ENCODE data around the gene CCR6. TPM values are rescaled to one million over a fixed set of nuclear protein-coding genes. Genes with fewer than 3 reads are reported as not detected.

Gene CCR6
- total and polyA plus RNA-seq, 10 of the 15 experiments (the other 5 are each of a cell fraction or from before 2014, with no cell fraction given), result 2.2 to 7.6 (median 6.7) TPM

DNA sequence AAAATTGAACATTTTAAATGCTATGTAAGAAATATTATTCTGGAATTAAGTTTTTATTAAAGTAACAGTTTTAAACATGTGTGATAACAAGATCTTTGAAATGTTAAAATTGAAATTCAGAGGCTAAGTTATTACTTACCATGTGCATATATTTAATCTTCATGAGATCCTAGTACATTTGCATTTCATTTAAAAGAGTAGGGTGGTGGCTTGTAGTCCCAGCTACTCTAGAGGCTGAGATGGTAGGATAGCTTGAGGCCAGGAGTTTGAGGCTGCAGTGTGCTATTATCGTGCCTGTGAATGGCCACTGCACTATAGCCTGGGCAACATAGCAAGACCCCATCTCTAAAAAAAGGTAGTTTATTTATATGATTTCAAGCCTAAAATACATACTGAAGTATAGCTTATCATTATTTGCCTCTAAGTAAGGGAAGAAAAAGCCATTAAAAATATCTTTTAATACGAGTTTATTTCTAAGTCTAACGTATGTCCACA is 3.0 kb downstream of the CCR6 start:
- H3K9ac ChIP-seq (ENCODE audit: control insufficient read depth, insufficient read depth, low read length), result no peak overlapping the region
- H4K20me1 ChIP-seq (ENCODE audit: control insufficient read depth, insufficient read depth), result no peaks in the 10 kb centered on the region
- CTCF ChIA-PET, result interaction anchor here (1.0 to 6.2 kb wide), 6 partner anchors 11 to 137 kb away, joined by 3 to 57 read pairs (median 20); no protein-coding TSS in a partner anchor
- no peak for DNase-seq (ENCODE audit: low read depth, low spot score)
- no peak overlapping the region for H3K27ac ChIP-seq (ENCODE audit: control insufficient read depth, insufficient read depth)
- RAD21 ChIA-PET (ENCODE audit: unreplicated experiment), result interaction anchor here (3.2 to 7.2 kb wide), 4 partner anchors 12 to 125 kb away, joined by 22 to 74 read pairs (median 66); partner anchors contain the start of gene CEP43
- H3K4me3 ChIP-seq, result no peak overlapping the region
- H2AFZ ChIP-seq (ENCODE audit: control insufficient read depth, low read depth, low read length), result no peak overlapping the region
- intact Hi-C loops (cut with micrococcal nuclease; ENCODE audit: unreplicated experiment) (loop anchor here (2.0 to 10.0 kb wide), 2 partner anchors 47 to 171 kb away; partner anchors contain the start of gene RNASET2), in situ Hi-C loops (cut with MboI) (loop anchor here (25.0 kb wide), 1 partner anchor 114 kb away; no protein-coding TSS in a partner anchor)
- H3K9me3 ChIP-seq (replicated peaks; ENCODE audit: control insufficient read depth, insufficient read depth, low read length), result peaks cover 5% of the 10 kb centered on the region; the same call in 2 of the 3 replicates
- H3K4me1 ChIP-seq (ENCODE audit: control insufficient read depth, insufficient read depth, low read length), result peaks cover 52% of the 10 kb centered on the region
- WGBS (ENCODE audit: insufficient coverage, insufficient replicate concordance, low lambda C conversion rate, missing lambda C conversion rate), result 95% methylated on average over 3 of the region's 3 CpGs
- no peak overlapping the region for H3K4me2 ChIP-seq (ENCODE audit: control insufficient read depth, insufficient read depth)
- POLR2A ChIA-PET, result interaction anchor here (2.3 to 14.7 kb wide), 2 partner anchors 12 to 34 kb away, joined by 10 to 279 read pairs; no protein-coding TSS in a partner anchor
- peaks cover 14% of the 10 kb centered on the region for H3K79me2 ChIP-seq (ENCODE audit: control insufficient read depth, insufficient read depth, low read length)
- BruUV-seq (replicated peaks), result no TSS peak
- H3K36me3 ChIP-seq (ENCODE audit: control insufficient read depth in 2 of 2, insufficient read depth in 2 of 2, low read length in 1 of 2), result no peaks in the 10 kb centered on the region
- FAIRE-seq, result no peak
- SMC1A ChIA-PET (ENCODE audit: uncharacterized antibody, unreplicated experiment), result interaction anchor here (1.6 to 21.7 kb wide), 4 partner anchors 12 to 78 kb away, joined by 4 to 542 read pairs (median 198); no protein-coding TSS in a partner anchor
- H3K27me3 ChIP-seq (replicated peaks in 1 of 2; ENCODE audit: control insufficient read depth in 2 of 2, insufficient read depth in 2 of 2, low read length in 1 of 2), result no peaks in the 10 kb centered on the region
- no peak for ATAC-seq
- TF ChIP-seq NFXL1 (IDR thresholded peaks at IDR 0.05; ENCODE audit: borderline replicate concordance) (no peak), HDAC2 (IDR thresholded peaks at IDR 0.05) (no peak), POLR2AphosphoS2 (IDR thresholded peaks at IDR 0.05; ENCODE audit: low read depth, low read length) (no peak), MXI1 (IDR thresholded peaks at IDR 0.05; ENCODE audit: low read depth, low read length) (no peak), EED (IDR thresholded peaks at IDR 0.05; ENCODE audit: low read depth) (no peak), KAT2A (conservative IDR thresholded peaks at IDR 0.05; ENCODE audit: control insufficient read depth, low read depth, low read length) (no peak), EGR1 (IDR thresholded peaks at IDR 0.05; ENCODE audit: borderline replicate concordance in 1 of 2, low read depth in 2 of 2, low read length in 2 of 2) (no peak), ATF2 (IDR thresholded peaks at IDR 0.05; ENCODE audit: low read length) (no peak), TCF7 (IDR thresholded peaks at IDR 0.05; ENCODE audit: borderline replicate concordance) (no peak), EZH2 (IDR thresholded peaks at IDR 0.05; ENCODE audit: borderline replicate concordance, control insufficient read depth, low read depth, low read length) (no peak)
- TF ChIP-seq, protein P1, sequence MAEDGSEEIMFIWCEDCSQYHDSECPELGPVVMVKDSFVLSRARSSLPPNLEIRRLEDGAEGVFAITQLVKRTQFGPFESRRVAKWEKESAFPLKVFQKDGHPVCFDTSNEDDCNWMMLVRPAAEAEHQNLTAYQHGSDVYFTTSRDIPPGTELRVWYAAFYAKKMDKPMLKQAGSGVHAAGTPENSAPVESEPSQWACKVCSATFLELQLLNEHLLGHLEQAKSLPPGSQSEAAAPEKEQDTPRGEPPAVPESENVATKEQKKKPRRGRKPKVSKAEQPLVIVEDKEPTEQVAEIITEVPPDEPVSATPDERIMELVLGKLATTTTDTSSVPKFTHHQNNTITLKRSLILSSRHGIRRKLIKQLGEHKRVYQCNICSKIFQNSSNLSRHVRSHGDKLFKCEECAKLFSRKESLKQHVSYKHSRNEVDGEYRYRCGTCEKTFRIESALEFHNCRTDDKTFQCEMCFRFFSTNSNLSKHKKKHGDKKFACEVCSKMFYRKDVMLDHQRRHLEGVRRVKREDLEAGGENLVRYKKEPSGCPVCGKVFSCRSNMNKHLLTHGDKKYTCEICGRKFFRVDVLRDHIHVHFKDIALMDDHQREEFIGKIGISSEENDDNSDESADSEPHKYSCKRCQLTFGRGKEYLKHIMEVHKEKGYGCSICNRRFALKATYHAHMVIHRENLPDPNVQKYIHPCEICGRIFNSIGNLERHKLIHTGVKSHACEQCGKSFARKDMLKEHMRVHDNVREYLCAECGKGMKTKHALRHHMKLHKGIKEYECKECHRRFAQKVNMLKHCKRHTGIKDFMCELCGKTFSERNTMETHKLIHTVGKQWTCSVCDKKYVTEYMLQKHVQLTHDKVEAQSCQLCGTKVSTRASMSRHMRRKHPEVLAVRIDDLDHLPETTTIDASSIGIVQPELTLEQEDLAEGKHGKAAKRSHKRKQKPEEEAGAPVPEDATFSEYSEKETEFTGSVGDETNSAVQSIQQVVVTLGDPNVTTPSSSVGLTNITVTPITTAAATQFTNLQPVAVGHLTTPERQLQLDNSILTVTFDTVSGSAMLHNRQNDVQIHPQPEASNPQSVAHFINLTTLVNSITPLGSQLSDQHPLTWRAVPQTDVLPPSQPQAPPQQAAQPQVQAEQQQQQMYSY (CRISPR knock-in tag; IDR thresholded peaks at IDR 0.05), result no peak
- TF ChIP-seq, protein P2, sequence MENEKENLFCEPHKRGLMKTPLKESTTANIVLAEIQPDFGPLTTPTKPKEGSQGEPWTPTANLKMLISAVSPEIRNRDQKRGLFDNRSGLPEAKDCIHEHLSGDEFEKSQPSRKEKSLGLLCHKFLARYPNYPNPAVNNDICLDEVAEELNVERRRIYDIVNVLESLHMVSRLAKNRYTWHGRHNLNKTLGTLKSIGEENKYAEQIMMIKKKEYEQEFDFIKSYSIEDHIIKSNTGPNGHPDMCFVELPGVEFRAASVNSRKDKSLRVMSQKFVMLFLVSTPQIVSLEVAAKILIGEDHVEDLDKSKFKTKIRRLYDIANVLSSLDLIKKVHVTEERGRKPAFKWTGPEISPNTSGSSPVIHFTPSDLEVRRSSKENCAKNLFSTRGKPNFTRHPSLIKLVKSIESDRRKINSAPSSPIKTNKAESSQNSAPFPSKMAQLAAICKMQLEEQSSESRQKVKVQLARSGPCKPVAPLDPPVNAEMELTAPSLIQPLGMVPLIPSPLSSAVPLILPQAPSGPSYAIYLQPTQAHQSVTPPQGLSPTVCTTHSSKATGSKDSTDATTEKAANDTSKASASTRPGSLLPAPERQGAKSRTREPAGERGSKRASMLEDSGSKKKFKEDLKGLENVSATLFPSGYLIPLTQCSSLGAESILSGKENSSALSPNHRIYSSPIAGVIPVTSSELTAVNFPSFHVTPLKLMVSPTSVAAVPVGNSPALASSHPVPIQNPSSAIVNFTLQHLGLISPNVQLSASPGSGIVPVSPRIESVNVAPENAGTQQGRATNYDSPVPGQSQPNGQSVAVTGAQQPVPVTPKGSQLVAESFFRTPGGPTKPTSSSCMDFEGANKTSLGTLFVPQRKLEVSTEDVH (IDR thresholded peaks at IDR 0.05; ENCODE audit: low read depth, partially characterized antibody), result no peak
- TF ChIP-seq, protein P3, sequence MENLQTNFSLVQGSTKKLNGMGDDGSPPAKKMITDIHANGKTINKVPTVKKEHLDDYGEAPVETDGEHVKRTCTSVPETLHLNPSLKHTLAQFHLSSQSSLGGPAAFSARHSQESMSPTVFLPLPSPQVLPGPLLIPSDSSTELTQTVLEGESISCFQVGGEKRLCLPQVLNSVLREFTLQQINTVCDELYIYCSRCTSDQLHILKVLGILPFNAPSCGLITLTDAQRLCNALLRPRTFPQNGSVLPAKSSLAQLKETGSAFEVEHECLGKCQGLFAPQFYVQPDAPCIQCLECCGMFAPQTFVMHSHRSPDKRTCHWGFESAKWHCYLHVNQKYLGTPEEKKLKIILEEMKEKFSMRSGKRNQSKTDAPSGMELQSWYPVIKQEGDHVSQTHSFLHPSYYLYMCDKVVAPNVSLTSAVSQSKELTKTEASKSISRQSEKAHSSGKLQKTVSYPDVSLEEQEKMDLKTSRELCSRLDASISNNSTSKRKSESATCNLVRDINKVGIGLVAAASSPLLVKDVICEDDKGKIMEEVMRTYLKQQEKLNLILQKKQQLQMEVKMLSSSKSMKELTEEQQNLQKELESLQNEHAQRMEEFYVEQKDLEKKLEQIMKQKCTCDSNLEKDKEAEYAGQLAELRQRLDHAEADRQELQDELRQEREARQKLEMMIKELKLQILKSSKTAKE (IDR thresholded peaks at IDR 0.05; ENCODE audit: low read depth, poor library complexity, severe bottlenecking), result no peak

All from GM12878 (cell line).